ENCODE measurements around the gene ARAP2. TPM values are rescaled to one million over a fixed set of nuclear protein-coding genes. Genes with fewer than 3 reads are reported as not detected.

ARAP2 gene
- total and polyA plus RNA-seq, 2 donors (not counting 3 experiments of a cell fraction or from before 2014, with no cell fraction given): not detected

DNA sequence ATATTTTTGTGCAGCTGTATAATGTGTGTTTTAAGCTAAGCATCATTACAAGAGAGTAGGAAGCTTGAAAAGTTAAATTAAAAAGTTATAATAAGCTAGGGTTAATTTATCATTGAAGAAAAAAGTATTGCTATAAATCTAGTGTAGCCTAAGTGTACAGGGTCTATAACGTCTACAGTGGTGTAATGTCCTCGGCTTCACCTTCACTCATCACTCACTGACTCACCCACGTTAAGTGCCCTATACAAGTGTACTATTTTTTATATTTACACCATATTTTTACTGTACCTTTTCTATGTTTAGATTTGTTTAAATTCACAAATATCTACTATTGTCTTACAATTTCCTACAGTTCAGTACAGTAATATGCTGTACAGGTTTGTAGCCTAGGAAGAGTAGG lies 23.5 kb downstream of the ARAP2 start:
- FAIRE-seq: no peak
- no TSS peak for BruUV-seq (replicated peaks)

More for the DNA sequence above, 23.5 kb downstream of the ARAP2 start:
- Histone ChIP-seq H3K27ac (ENCODE audit: insufficient read depth, low read depth, low read length) (no peak overlapping the region), H3K4me1 (ENCODE audit: control insufficient read depth, extremely low read depth, insufficient read depth, low read length) (no peaks in the 10 kb centered on the region), H3K9ac (replicated peaks; ENCODE audit: extremely low read depth, insufficient read depth, low read length) (no peak overlapping the region), H3K79me2 (ENCODE audit: control insufficient read depth, insufficient read depth, low read length) (no peaks in the 10 kb centered on the region), H3K27me3 (ENCODE audit: control insufficient read depth in 2 of 2, insufficient read depth in 2 of 2, low read length in 2 of 2) (no peaks in the 10 kb centered on the region), H3K9me1 (replicated peaks; ENCODE audit: control insufficient read depth, extremely low read depth, insufficient read depth, low read length) (no peaks in the 10 kb centered on the region), H3K4me2 (ENCODE audit: insufficient read depth, low read length) (no peak overlapping the region), H3K4me3 (replicated peaks in 1 of 3; ENCODE audit: insufficient read depth in 1 of 3, low read depth in 1 of 3, low read length in 3 of 3) (no peak overlapping the region), H4K20me1 (replicated peaks; ENCODE audit: control insufficient read depth, extremely low read depth, insufficient read depth, low read length) (no peaks in the 10 kb centered on the region), H3K36me3 (ENCODE audit: control insufficient read depth in 2 of 2, extremely low read depth in 1 of 2, insufficient read depth in 2 of 2, low read length in 2 of 2) (no peaks in the 10 kb centered on the region), H3K9me3 (replicated peaks; ENCODE audit: control insufficient read depth, insufficient read depth, low read length) (no peaks in the 10 kb centered on the region), H2AFZ (ENCODE audit: low read depth, low read length) (no peak overlapping the region)
- DNase-seq (ENCODE audit: low read depth, low spot score): no peak
- dilution Hi-C loops (cut with MboI; ENCODE audit: extremely low pct_ligation_motif_present, low sequenced_read_pairs) (no loop called here), intact Hi-C loops (cut with micrococcal nuclease) (no loop called here)
- CTCF ChIA-PET: no interaction called here
- POLR2A ChIA-PET: no interaction called here
- TF ChIP-seq POLR2A (IDR thresholded peaks at IDR 0.05; ENCODE audit: low read depth, low read length) (no peak), POLR2AphosphoS5 (IDR thresholded peaks at IDR 0.05; ENCODE audit: insufficient read depth, low read depth, low read length) (no peak), EZH2 (IDR thresholded peaks at IDR 0.05; ENCODE audit: borderline replicate concordance, low read depth, low read length, severe bottlenecking) (no peak), FOS (IDR thresholded peaks at IDR 0.05; ENCODE audit: borderline replicate concordance, insufficient read depth, low read length) (no peak), GATA2 (IDR thresholded peaks at IDR 0.05; ENCODE audit: insufficient read depth, insufficient read length, low read depth, low read length) (no peak), MYC (IDR thresholded peaks at IDR 0.05; ENCODE audit: low read depth, low read length) (no peak), JUN (IDR thresholded peaks at IDR 0.05; ENCODE audit: borderline replicate concordance, insufficient read depth, insufficient read length, low read depth) (no peak)
- TF ChIP-seq, protein P1, sequence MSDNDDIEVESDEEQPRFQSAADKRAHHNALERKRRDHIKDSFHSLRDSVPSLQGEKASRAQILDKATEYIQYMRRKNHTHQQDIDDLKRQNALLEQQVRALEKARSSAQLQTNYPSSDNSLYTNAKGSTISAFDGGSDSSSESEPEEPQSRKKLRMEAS (IDR thresholded peaks at IDR 0.05; ENCODE audit: insufficient read depth, insufficient read length): no peak
- TF ChIP-seq, protein P2, sequence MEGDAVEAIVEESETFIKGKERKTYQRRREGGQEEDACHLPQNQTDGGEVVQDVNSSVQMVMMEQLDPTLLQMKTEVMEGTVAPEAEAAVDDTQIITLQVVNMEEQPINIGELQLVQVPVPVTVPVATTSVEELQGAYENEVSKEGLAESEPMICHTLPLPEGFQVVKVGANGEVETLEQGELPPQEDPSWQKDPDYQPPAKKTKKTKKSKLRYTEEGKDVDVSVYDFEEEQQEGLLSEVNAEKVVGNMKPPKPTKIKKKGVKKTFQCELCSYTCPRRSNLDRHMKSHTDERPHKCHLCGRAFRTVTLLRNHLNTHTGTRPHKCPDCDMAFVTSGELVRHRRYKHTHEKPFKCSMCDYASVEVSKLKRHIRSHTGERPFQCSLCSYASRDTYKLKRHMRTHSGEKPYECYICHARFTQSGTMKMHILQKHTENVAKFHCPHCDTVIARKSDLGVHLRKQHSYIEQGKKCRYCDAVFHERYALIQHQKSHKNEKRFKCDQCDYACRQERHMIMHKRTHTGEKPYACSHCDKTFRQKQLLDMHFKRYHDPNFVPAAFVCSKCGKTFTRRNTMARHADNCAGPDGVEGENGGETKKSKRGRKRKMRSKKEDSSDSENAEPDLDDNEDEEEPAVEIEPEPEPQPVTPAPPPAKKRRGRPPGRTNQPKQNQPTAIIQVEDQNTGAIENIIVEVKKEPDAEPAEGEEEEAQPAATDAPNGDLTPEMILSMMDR (IDR thresholded peaks at IDR 0.05; ENCODE audit: extremely low read depth in 1 of 2, insufficient read depth in 1 of 2, low read depth in 1 of 2, low read length in 2 of 2): no peak

All from endothelial cell of umbilical vein (primary cell).